HEK293 (cell line): Measurements from ENCODE around the gene SCRN2.

Experiments used
- BCL11B ChIP-seq: fragments of 450-650 bp; formaldehyde crosslinking; IDR thresholded peaks from 2 replicates; pipeline ENCODE4 v1.5.1; 2016; ENCODE audit warnings: low read depth, missing biosample characterization, missing genetic modification characterization
- KLF17 ChIP-seq: fragments of 450-650 bp; formaldehyde crosslinking; IDR thresholded peaks from 2 replicates; pipeline ENCODE4 v1.5.1; 2016; ENCODE audit warnings: missing biosample characterization, missing genetic modification characterization
- SP3 ChIP-seq: fragments of 450-650 bp; formaldehyde crosslinking; IDR thresholded peaks from 2 replicates; pipeline ENCODE4 v1.5.1; 2016; ENCODE audit warnings: missing biosample characterization, missing genetic modification characterization
- ZBTB49 ChIP-seq: fragments of 450-650 bp; formaldehyde crosslinking; IDR thresholded peaks from 2 replicates; pipeline ENCODE4 v1.5.1; 2016; ENCODE audit warnings: missing biosample characterization, missing genetic modification characterization, low read depth
- ZNF157 ChIP-seq: fragments of 450-650 bp; formaldehyde crosslinking; IDR thresholded peaks from 2 replicates; pipeline ENCODE4 v1.5.1; 2016; ENCODE audit warnings: missing biosample characterization, missing genetic modification characterization
- ZNF18 ChIP-seq: fragments of 450-650 bp; formaldehyde crosslinking; IDR thresholded peaks from 2 replicates; pipeline ENCODE4 v1.5.1; 2016; ENCODE audit warnings: missing biosample characterization, missing genetic modification characterization
- ZNF184 ChIP-seq: fragments of 450-650 bp; IDR thresholded peaks from 2 replicates; pipeline ENCODE4 v1.5.1; 2018; ENCODE audit warnings: missing biosample characterization, mild to moderate bottlenecking, missing genetic modification characterization
- ZNF311 ChIP-seq: fragments of 450-650 bp; formaldehyde crosslinking; IDR thresholded peaks from 2 replicates; pipeline ENCODE4 v1.5.1; 2017; ENCODE audit warnings: missing biosample characterization, missing genetic modification characterization, borderline replicate concordance
- ZNF518A ChIP-seq: fragments of 450-650 bp; formaldehyde crosslinking; conservative IDR thresholded peaks from 2 replicates; pipeline ENCODE4 v1.5.1; 2016; ENCODE audit warnings: low read depth, missing biosample characterization, missing genetic modification characterization
- ZNF544 ChIP-seq: fragments of 450-650 bp; formaldehyde crosslinking; IDR thresholded peaks from 2 replicates; pipeline ENCODE4 v1.5.0; 2017; ENCODE audit warnings: missing biosample characterization, missing genetic modification characterization
- ZNF548 ChIP-seq: fragments of 450-650 bp; formaldehyde crosslinking; IDR thresholded peaks from 2 replicates; pipeline ENCODE4 v1.5.1; 2016; ENCODE audit warnings: missing biosample characterization, missing genetic modification characterization
- ZNF558 ChIP-seq: fragments of 450-650 bp; formaldehyde crosslinking; IDR thresholded peaks from 2 replicates; pipeline ENCODE4 v1.5.1; 2016; ENCODE audit warnings: missing biosample characterization, missing genetic modification characterization
- ZNF560 ChIP-seq: fragments of 450-650 bp; formaldehyde crosslinking; IDR thresholded peaks from 2 replicates; pipeline ENCODE4 v1.5.1; 2017; ENCODE audit warnings: missing biosample characterization, missing genetic modification characterization, borderline replicate concordance
- ZNF580 ChIP-seq: fragments of 450-650 bp; formaldehyde crosslinking; IDR thresholded peaks from 2 replicates; pipeline ENCODE4 v1.5.1; 2016; ENCODE audit warnings: missing biosample characterization, missing genetic modification characterization
- ZNF610 ChIP-seq: fragments of 450-650 bp; formaldehyde crosslinking; IDR thresholded peaks from 2 replicates; pipeline ENCODE4 v1.5.1; 2016; ENCODE audit warnings: missing biosample characterization, missing genetic modification characterization, borderline replicate concordance
- ZNF621 ChIP-seq: fragments of 450-650 bp; formaldehyde crosslinking; IDR thresholded peaks from 2 replicates; pipeline ENCODE4 v1.5.1; 2017; ENCODE audit warnings: missing biosample characterization, missing genetic modification characterization
- ZNF629 ChIP-seq: fragments of 450-650 bp; formaldehyde crosslinking; IDR thresholded peaks from 2 replicates; pipeline ENCODE4 v1.5.1; 2017; ENCODE audit warnings: missing biosample characterization, missing genetic modification characterization
- ZNF692 ChIP-seq: fragments of 450-650 bp; formaldehyde crosslinking; IDR thresholded peaks from 2 replicates; pipeline ENCODE4 v1.5.1; 2016; ENCODE audit warnings: missing biosample characterization, missing genetic modification characterization
- ZNF707 ChIP-seq: fragments of 450-650 bp; formaldehyde crosslinking; IDR thresholded peaks from 2 replicates; pipeline ENCODE4 v1.5.1; 2016; ENCODE audit warnings: missing biosample characterization, missing genetic modification characterization
- ZNF76 ChIP-seq: fragments of 450-650 bp; formaldehyde crosslinking; IDR thresholded peaks from 2 replicates; pipeline ENCODE4; 2016; ENCODE audit warnings: low read depth, missing biosample characterization, missing genetic modification characterization, borderline replicate concordance
- TF ChIP-seq, protein P1 (sequence below): fragments of 450-650 bp; formaldehyde crosslinking; IDR thresholded peaks from 2 replicates; pipeline ENCODE4 v1.5.0; 2017; ENCODE audit warnings: missing biosample characterization, missing genetic modification characterization, borderline replicate concordance
- TF ChIP-seq, protein P2 (sequence below): fragments of 450-650 bp; formaldehyde crosslinking; IDR thresholded peaks from 2 replicates; pipeline ENCODE4 v1.5.1; 2016; ENCODE audit warnings: missing biosample characterization, missing genetic modification characterization

The SCRN2 gene

DNA sequence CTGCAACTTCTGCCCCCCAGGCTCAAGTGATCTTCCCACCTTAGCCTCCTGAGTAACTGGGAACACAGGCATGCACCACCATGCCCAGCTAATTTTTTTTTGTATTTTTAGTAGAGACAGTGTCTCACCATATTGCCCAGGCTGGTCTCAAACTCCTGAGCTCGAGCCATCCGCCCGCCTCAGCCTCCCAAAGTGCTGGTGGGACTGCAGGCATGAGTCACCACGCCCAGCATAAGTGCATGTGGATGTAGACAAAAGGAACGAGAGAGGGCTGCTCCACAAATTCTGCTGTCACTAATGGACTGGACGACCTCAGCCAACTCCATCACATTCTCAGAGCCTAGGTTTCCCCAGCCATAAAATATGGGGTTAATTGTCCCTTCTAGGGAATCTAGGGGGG is 47.2 kb upstream of the SCRN2 start (continued):
- TF ChIP-seq, protein P1, sequence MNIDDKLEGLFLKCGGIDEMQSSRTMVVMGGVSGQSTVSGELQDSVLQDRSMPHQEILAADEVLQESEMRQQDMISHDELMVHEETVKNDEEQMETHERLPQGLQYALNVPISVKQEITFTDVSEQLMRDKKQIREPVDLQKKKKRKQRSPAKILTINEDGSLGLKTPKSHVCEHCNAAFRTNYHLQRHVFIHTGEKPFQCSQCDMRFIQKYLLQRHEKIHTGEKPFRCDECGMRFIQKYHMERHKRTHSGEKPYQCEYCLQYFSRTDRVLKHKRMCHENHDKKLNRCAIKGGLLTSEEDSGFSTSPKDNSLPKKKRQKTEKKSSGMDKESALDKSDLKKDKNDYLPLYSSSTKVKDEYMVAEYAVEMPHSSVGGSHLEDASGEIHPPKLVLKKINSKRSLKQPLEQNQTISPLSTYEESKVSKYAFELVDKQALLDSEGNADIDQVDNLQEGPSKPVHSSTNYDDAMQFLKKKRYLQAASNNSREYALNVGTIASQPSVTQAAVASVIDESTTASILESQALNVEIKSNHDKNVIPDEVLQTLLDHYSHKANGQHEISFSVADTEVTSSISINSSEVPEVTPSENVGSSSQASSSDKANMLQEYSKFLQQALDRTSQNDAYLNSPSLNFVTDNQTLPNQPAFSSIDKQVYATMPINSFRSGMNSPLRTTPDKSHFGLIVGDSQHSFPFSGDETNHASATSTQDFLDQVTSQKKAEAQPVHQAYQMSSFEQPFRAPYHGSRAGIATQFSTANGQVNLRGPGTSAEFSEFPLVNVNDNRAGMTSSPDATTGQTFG: no peak
- no peak for TF ChIP-seq ZNF157
- TF ChIP-seq ZNF558 (tag by site-specific recombination): no peak; the same call in 1 of the 2 replicates
- 0 out of 2 replicates have a peak, but pooled peaks have one; percentile 47 for TF ChIP-seq ZNF184
- TF ChIP-seq ZNF560 (tag by site-specific recombination): no peak
- no peak for TF ChIP-seq ZNF621 (tag by site-specific recombination)
- no peak for TF ChIP-seq ZNF518A
- no peak for TF ChIP-seq SP3
- TF ChIP-seq BCL11B (tag by site-specific recombination): no peak
- TF ChIP-seq, protein P2, sequence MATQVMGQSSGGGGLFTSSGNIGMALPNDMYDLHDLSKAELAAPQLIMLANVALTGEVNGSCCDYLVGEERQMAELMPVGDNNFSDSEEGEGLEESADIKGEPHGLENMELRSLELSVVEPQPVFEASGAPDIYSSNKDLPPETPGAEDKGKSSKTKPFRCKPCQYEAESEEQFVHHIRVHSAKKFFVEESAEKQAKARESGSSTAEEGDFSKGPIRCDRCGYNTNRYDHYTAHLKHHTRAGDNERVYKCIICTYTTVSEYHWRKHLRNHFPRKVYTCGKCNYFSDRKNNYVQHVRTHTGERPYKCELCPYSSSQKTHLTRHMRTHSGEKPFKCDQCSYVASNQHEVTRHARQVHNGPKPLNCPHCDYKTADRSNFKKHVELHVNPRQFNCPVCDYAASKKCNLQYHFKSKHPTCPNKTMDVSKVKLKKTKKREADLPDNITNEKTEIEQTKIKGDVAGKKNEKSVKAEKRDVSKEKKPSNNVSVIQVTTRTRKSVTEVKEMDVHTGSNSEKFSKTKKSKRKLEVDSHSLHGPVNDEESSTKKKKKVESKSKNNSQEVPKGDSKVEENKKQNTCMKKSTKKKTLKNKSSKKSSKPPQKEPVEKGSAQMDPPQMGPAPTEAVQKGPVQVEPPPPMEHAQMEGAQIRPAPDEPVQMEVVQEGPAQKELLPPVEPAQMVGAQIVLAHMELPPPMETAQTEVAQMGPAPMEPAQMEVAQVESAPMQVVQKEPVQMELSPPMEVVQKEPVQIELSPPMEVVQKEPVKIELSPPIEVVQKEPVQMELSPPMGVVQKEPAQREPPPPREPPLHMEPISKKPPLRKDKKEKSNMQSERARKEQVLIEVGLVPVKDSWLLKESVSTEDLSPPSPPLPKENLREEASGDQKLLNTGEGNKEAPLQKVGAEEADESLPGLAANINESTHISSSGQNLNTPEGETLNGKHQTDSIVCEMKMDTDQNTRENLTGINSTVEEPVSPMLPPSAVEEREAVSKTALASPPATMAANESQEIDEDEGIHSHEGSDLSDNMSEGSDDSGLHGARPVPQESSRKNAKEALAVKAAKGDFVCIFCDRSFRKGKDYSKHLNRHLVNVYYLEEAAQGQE (tag by site-specific recombination): no peak
- peak; percentile 68 for TF ChIP-seq KLF17 (tag by site-specific recombination)
- TF ChIP-seq ZNF76 (tag by site-specific recombination): no peak
- TF ChIP-seq ZNF707 (tag by site-specific recombination): no peak
- no peak for TF ChIP-seq ZNF610 (tag by site-specific recombination)
- TF ChIP-seq ZNF548 (tag by site-specific recombination): no peak
- no peak for TF ChIP-seq ZNF544 (tag by site-specific recombination)
- TF ChIP-seq ZBTB49 (tag by site-specific recombination): no peak
- peak; percentile 95 for TF ChIP-seq ZNF629 (tag by site-specific recombination)
- TF ChIP-seq ZNF18 (tag by site-specific recombination): no peak
- no peak for TF ChIP-seq ZNF311 (tag by site-specific recombination)
- no peak for TF ChIP-seq ZNF692 (tag by site-specific recombination)
- no peak for TF ChIP-seq ZNF580 (tag by site-specific recombination)
